Duodenal mucosa (tissue), 2 donors: Measurements from ENCODE around the gene DIPK2B.

Experiments used
- H3K27ac ChIP-seq: one replicate; pipeline ENCODE4 v1.7.0; 2013; ENCODE audit warnings: low read depth, low read length
- H3K27me3 ChIP-seq, 2 donors: one replicate each; pipeline ENCODE4 v1.7.0; 2013; ENCODE audit warnings: low read length in 2 of 2, control low read depth in 1 of 2; ENCODE audit not compliant: insufficient read depth in 2 of 2, control insufficient read depth in 1 of 2
- H3K36me3 ChIP-seq, 2 donors: one replicate each; pipeline ENCODE4 v1.7.0; 2013; ENCODE audit warnings: low read length in 2 of 2, control low read depth in 1 of 2; ENCODE audit not compliant: insufficient read depth in 2 of 2, control insufficient read depth in 1 of 2
- H3K4me1 ChIP-seq, 2 donors: one replicate each; pipeline ENCODE4 v1.7.0; 2013; ENCODE audit warnings: low read length in 2 of 2, control low read depth in 1 of 2; ENCODE audit not compliant: insufficient read depth in 2 of 2, control insufficient read depth in 1 of 2
- H3K4me3 ChIP-seq, 2 donors: one replicate each; pipeline ENCODE4 v1.7.0; 2013; ENCODE audit warnings: low read length in 2 of 2, low read depth in 1 of 2
- H3K9ac ChIP-seq, 2 donors: one replicate each; pipeline ENCODE4 v1.7.0; 2013; ENCODE audit warnings: low read length in 2 of 2, low read depth in 1 of 2
- H3K9me3 ChIP-seq, 2 donors: one replicate each; pipeline ENCODE4 v1.7.0; 2013; ENCODE audit warnings: low read length in 2 of 2, control low read depth in 1 of 2; ENCODE audit not compliant: control insufficient read depth in 1 of 2

DIPK2B gene

GRCh38 chrX:45200741-45201234, at the start of gene DIPK2B:
TSS of gene DIPK2B (minus strand) at chrX:45200876. CDS start at chrX:45200826, 50 bp downstream.
- no peaks in the 10 kb centered on the region for H3K4me1 ChIP-seq
- H3K4me3 ChIP-seq, result no peak within 1 kb of the TSS
- H3K9ac ChIP-seq, result no peak within 1 kb of the TSS
- H3K36me3 ChIP-seq, result no peaks in the 10 kb centered on the region
- H3K27me3 ChIP-seq, result no peaks in the 10 kb centered on the region
- no peaks in the 10 kb centered on the region for H3K9me3 ChIP-seq
- H3K27ac ChIP-seq, result no peak within 1 kb of the TSS

DNA sequence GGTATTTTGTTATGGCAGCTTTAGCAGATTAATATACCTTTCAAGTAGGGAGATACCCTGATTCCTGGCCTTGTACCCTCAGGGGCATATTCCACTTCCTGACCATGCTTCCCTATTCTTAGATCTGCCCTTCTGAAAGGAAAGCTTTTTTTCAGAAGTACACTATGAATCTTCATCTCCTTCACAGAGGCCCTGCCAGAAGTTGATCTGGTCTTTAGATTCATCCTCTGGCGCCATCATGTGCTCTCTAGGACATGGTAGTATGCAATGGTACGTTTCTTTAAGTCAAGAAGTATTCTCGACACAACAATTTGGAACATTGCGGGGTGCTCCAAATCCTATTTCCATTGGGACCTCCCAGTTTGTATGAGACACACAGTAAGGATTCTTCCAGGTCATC, 39.6 kb upstream of the DIPK2B start:
- Histone ChIP-seq H3K27ac (no peak overlapping the region), H3K4me1 (no peaks in the 10 kb centered on the region), H3K4me3 (no peak overlapping the region), H3K27me3 (no peaks in the 10 kb centered on the region), H3K9ac (no peak overlapping the region), H3K9me3 (no peaks in the 10 kb centered on the region), H3K36me3 (no peaks in the 10 kb centered on the region)

DNA sequence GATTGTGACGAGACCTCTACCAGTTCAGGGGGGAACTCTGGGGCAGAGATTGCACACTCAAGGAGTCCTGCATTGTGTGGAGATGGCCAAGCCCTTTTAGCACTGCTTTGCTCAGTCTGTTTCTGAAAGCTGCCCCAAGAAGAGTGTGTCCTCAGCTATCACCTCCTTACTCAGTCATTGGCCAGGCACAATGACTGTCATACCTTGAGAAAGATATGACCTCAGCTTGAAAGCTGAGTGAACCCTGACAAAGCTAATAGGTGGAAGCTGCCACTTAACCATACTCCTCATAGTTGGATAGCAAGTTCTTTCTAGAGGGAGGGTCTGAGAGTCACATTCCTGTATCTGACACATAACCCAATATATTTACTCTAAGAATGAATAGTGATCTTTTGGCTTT, 37.8 kb upstream of the DIPK2B start:
- Histone ChIP-seq H3K27ac (no peak overlapping the region), H3K27me3 (no peaks in the 10 kb centered on the region), H3K4me3 (no peak overlapping the region), H3K9ac (no peak overlapping the region), H3K4me1 (no peaks in the 10 kb centered on the region), H3K9me3 (no peaks in the 10 kb centered on the region), H3K36me3 (no peaks in the 10 kb centered on the region)

DNA sequence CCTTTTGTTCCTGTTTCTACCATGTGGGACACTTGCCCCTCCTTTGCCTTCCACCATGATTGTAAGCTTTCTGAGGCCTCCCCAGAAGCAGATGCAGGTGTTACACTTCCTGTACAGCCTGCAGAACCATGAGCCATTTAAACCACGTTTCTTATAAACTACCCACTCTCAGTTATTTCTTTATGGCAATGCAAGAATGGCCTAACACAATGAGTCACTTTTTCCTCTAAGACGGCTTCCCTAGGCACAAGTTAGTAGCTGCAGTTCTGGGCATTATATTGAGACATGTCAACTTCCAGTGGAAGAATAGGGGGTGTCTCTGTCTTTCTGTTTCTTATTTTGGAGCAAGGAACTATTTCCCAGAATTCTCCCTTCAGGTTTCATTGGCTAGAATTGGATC, 32.9 kb upstream of the DIPK2B start:
- no peak overlapping the region for H3K9ac ChIP-seq
- H3K4me1 ChIP-seq, result no peaks in the 10 kb centered on the region
- no peaks in the 10 kb centered on the region for H3K27me3 ChIP-seq
- no peaks in the 10 kb centered on the region for H3K9me3 ChIP-seq
- no peak overlapping the region for H3K27ac ChIP-seq
- no peak overlapping the region for H3K4me3 ChIP-seq
- H3K36me3 ChIP-seq, result no peaks in the 10 kb centered on the region

DNA sequence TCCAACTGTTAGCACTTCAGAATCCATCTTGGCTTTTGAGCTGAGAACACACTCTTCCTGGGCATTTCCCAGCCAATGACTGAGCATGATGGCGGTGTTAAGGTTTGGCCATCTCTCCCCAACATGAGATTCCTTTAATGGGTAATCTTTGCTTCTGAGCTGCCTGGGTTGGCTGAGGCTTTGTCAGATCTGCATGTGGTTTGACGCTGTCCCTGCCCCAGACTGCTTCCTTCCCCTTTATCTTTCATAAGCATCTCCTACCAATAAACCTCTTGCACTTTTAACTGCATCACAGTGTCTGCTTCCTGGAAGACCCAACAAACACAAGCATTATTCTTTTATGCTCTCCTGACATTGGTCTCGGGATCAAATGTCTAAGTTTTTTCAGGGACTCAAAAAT, 31.5 kb upstream of the DIPK2B start:
- no peaks in the 10 kb centered on the region for H3K4me1 ChIP-seq
- H3K36me3 ChIP-seq, result no peaks in the 10 kb centered on the region
- H3K9me3 ChIP-seq, result no peaks in the 10 kb centered on the region
- no peak overlapping the region for H3K4me3 ChIP-seq
- no peak overlapping the region for H3K27ac ChIP-seq
- no peaks in the 10 kb centered on the region for H3K27me3 ChIP-seq
- no peak overlapping the region for H3K9ac ChIP-seq

DNA sequence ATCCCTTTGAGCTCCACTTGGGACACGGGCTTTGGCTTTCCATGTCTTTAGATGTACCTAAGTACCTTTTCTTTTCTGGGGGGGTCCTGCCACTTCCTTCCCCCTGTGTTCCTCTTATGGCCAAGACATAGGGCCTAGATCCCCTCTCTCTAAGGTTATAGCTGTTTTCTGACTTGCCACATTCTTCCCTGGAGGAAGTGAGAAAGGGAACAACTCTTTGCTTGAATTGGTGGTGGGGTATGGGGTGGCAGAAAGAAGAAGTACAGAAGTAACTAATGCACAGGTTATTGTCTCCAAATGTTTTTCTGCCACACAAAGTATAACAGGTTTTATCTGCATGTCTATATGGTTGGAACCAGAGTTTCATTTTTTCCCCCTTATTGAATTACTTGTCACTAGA, 29.7 kb upstream of the DIPK2B start:
- H3K27me3 ChIP-seq, result no peaks in the 10 kb centered on the region
- H3K9ac ChIP-seq, result no peak overlapping the region

DNA sequence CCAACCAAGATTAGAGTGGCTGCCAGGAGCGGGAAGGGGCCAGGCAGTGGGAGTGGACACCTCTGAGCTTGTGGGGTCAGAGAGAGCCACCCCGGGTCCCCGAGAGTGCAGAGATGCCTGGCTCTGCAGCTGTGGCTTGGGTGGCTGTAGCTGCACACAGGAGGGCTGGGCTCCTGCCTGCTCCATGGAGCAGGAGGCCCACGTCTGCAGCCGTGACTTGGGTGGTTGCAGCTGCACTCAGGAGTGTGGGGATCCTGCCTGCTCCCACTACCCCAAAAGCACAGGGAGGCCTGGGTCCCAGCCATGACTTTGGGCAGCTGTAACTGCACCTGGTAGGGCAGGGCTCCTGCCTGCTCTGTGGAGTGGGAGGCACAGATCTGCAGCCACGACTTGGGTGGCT, 28.7 kb upstream of the DIPK2B start:
- Histone ChIP-seq H3K4me1 (no peaks in the 10 kb centered on the region), H3K9ac (no peak overlapping the region), H3K4me3 (no peak overlapping the region), H3K36me3 (no peaks in the 10 kb centered on the region), H3K27me3 (no peaks in the 10 kb centered on the region), H3K9me3 (no peaks in the 10 kb centered on the region), H3K27ac (no peak overlapping the region)

More for the DNA sequence above, 29.7 kb upstream of the DIPK2B start:
- Histone ChIP-seq H3K36me3 (no peaks in the 10 kb centered on the region), H3K27ac (no peak overlapping the region), H3K4me1 (no peaks in the 10 kb centered on the region), H3K9me3 (no peaks in the 10 kb centered on the region), H3K4me3 (no peak overlapping the region)

- Histone ChIP-seq H3K4me3 (no peak overlapping the region), H3K27me3 (no peaks in the 10 kb centered on the region), H3K9me3 (no peaks in the 10 kb centered on the region), H3K27ac (no peak overlapping the region), H3K4me1 (no peaks in the 10 kb centered on the region), H3K36me3 (no peaks in the 10 kb centered on the region), H3K9ac (no peak overlapping the region)
Observed at GRCh38 chrX:45228126-45228525, 27.4 kb upstream of the DIPK2B start.

DNA sequence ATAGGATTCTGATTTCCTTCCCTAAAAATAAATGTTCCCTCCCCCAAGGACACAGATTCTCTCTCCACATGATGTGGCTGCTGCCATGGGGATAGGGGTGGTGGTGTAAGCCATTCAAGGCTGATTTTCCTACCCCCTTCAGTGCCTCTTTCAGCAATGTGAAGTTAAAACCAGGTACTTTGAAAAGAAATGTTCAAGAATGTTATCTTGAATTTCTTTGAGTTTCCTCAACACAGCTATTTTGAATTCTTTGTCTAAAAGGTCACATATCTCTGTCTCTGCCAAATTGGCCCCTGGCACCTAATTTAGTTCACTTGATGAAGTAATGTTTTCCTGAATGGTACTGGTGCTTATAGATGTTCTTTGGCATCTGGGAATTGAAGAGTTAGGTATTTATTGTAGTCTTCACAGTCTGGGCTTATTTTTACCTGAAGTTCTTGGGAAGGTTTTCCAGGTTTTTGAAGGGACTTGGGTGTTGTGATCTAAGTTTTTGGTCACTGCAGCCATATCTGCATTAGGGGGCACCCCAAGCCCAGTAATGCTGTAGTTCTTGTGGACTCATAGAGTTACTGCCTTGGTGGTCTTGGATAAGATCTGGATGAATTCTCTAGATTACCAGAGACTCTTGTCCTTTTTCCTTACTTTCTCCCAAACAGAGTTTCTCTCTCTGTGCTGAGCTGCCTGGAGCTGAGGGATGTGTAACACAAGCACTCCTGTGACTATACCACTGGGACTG, 7.6 kb upstream of the DIPK2B start:
- no peak overlapping the region for H3K27ac ChIP-seq
- no peak overlapping the region for H3K4me3 ChIP-seq
- H3K27me3 ChIP-seq, result no peaks in the 10 kb centered on the region
- H3K4me1 ChIP-seq, result no peaks in the 10 kb centered on the region
- H3K9me3 ChIP-seq, result no peaks in the 10 kb centered on the region
- no peaks in the 10 kb centered on the region for H3K36me3 ChIP-seq
- no peak overlapping the region for H3K9ac ChIP-seq

GRCh38 chrX:45202171-45202570, 1.5 kb upstream of the DIPK2B start:
- H3K4me1 ChIP-seq, result no peaks in the 10 kb centered on the region
- H3K27ac ChIP-seq, result no peak overlapping the region

More at GRCh38 chrX:45202171-45202570, 1.5 kb upstream of the DIPK2B start:
- H3K4me3 ChIP-seq, result no peak overlapping the region
- no peak overlapping the region for H3K9ac ChIP-seq
- no peaks in the 10 kb centered on the region for H3K9me3 ChIP-seq
- no peaks in the 10 kb centered on the region for H3K36me3 ChIP-seq
- H3K27me3 ChIP-seq, result no peaks in the 10 kb centered on the region
